Fibroblast of skin of right biceps (primary cell): Measurements from ENCODE around the gene RAB27A.
A peak's percentile ranks its signal among the peaks of the same experiment; 100 is the strongest.
"Not testable (repeated sequence)": the region's sequence is repeated elsewhere in the genome, so short reads cannot be mapped to it uniquely, and the experiment has no call there.

Experiments
- DNase-seq: peaks from one replicate; pipeline ENCODE4 v3.0.0-alpha.2; 2013

RAB27A gene

GRCh38 chr15:55289746-55290527 lies at the start of gene RAB27A:
TSS of gene RAB27A (minus strand) at chr15:55289813. CDS start at chr15:55234934, 54,879 bp downstream.
- DNase-seq: peak; percentile 71

GRCh38 chr15:55337160-55337559 lies 47.5 kb upstream of the RAB27A start:
- no peak for DNase-seq

GRCh38 chr15:55334997-55335396 lies 45.4 kb upstream of the RAB27A start:
- no peak for DNase-seq

- no peak for DNase-seq
Measured at GRCh38 chr15:55334371-55334770, 44.8 kb upstream of the RAB27A start.

GRCh38 chr15:55327387-55327786 lies 37.8 kb upstream of the RAB27A start:
- DNase-seq: no peak

- DNase-seq: no peak
Measured at GRCh38 chr15:55322467-55322866, 32.9 kb upstream of the RAB27A start.

- no peak for DNase-seq
Measured at GRCh38 chr15:55320963-55321362, 31.4 kb upstream of the RAB27A start.

- no peak for DNase-seq
Measured at GRCh38 chr15:55320238-55320550, 30.6 kb upstream of the RAB27A start.

- no peak for DNase-seq
Measured at GRCh38 chr15:55319537-55320237, 30.1 kb upstream of the RAB27A start.

GRCh38 chr15:55318588-55319494 lies 29.2 kb upstream of the RAB27A start, which contains the start of the genes PIGB and PIGBOS1:
TSS of gene PIGB (plus strand) at chr15:55319222. CDS start at chr15:55319251, 29 bp downstream.
TSS of gene PIGBOS1 (minus strand) at chr15:55319123. CDS start at chr15:55317792, 1,331 bp downstream.
- peak; percentile 90 for DNase-seq

GRCh38 chr15:55302801-55303200 lies 13.2 kb upstream of the RAB27A start:
- DNase-seq: not testable (repeated sequence)

- no peak for DNase-seq
Measured at GRCh38 chr15:55297315-55297714, 7.7 kb upstream of the RAB27A start.

GRCh38 chr15:55290528-55291057 lies 980 bp upstream of the RAB27A start:
- DNase-seq: peak; percentile 80

- DNase-seq: peak; percentile 30
Measured at GRCh38 chr15:55289011-55289745, 435 bp downstream of the RAB27A start.

GRCh38 chr15:55288006-55288717 lies 1.5 kb downstream of the RAB27A start:
- DNase-seq: no peak

- DNase-seq: not testable (repeated sequence)
Measured at GRCh38 chr15:55286442-55287189, 3.0 kb downstream of the RAB27A start.

GRCh38 chr15:55284426-55284825 lies 5.2 kb downstream of the RAB27A start:
- DNase-seq: no peak

GRCh38 chr15:55283379-55284147 lies 6.0 kb downstream of the RAB27A start:
- DNase-seq: no peak

GRCh38 chr15:55282284-55282833 lies 7.3 kb downstream of the RAB27A start:
- peak; percentile 79 for DNase-seq
